ENCODE data around the gene NADSYN1. TPM values are rescaled to one million over a fixed set of nuclear protein-coding genes. Genes with fewer than 3 reads are reported as not detected.

NADSYN1 gene
- total RNA-seq, 1 donor from 2014 or later: 71.0 TPM

GRCh38 chr11:71490731-71491390, 37.9 kb downstream of the NADSYN1 start:
- no peak for TF ChIP-seq CTCF (IDR thresholded peaks at IDR 0.05; ENCODE audit: unreplicated experiment)
- Mint-ChIP-seq H3K4me1 (peaks cover 23% of the 10 kb centered on the region), H3K27me3 (ENCODE audit: low read depth) (no peaks in the 10 kb centered on the region), H3K9me3 (no peaks in the 10 kb centered on the region), H3K36me3 (peaks cover 40% of the 10 kb centered on the region), H3K27ac (no peak overlapping the region), H3K4me3 (no peak overlapping the region)
- DNase-seq (ENCODE audit: low spot score in 2 of 2, unreplicated experiment in 2 of 2): peak in 1 of 2 experiments; percentile 35

GRCh38 chr11:71491531-71491930, 38.5 kb downstream of the NADSYN1 start:
- peak in 1 of 2 experiments; percentile 28 for DNase-seq (ENCODE audit: low spot score in 2 of 2, unreplicated experiment in 2 of 2)
- peaks cover 36% of the 10 kb centered on the region for H3K36me3 Mint-ChIP-seq
- H3K27ac Mint-ChIP-seq: no peak overlapping the region
- H3K4me3 Mint-ChIP-seq: no peak overlapping the region
- peaks cover 23% of the 10 kb centered on the region for H3K4me1 Mint-ChIP-seq
- H3K27me3 Mint-ChIP-seq (ENCODE audit: low read depth): no peaks in the 10 kb centered on the region
- no peaks in the 10 kb centered on the region for H3K9me3 Mint-ChIP-seq
- no peak for TF ChIP-seq CTCF (IDR thresholded peaks at IDR 0.05; ENCODE audit: unreplicated experiment)

GRCh38 chr11:71491940-71492339, 38.9 kb downstream of the NADSYN1 start:
- Mint-ChIP-seq H3K4me1 (peaks cover 23% of the 10 kb centered on the region), H3K27ac (no peak overlapping the region), H3K36me3 (peaks cover 39% of the 10 kb centered on the region), H3K27me3 (ENCODE audit: low read depth) (no peaks in the 10 kb centered on the region), H3K9me3 (no peaks in the 10 kb centered on the region), H3K4me3 (no peak overlapping the region)
- DNase-seq (ENCODE audit: low spot score in 2 of 2, unreplicated experiment in 2 of 2): peak in 1 of 2 experiments; percentile 20
- TF ChIP-seq CTCF (IDR thresholded peaks at IDR 0.05; ENCODE audit: unreplicated experiment): no peak

GRCh38 chr11:71495286-71496230, 42.6 kb downstream of the NADSYN1 start:
- Mint-ChIP-seq H3K27me3 (ENCODE audit: low read depth) (no peaks in the 10 kb centered on the region), H3K27ac (no peak overlapping the region), H3K9me3 (no peaks in the 10 kb centered on the region), H3K36me3 (peaks cover 39% of the 10 kb centered on the region), H3K4me3 (no peak overlapping the region), H3K4me1 (no peaks in the 10 kb centered on the region)
- no peak for TF ChIP-seq CTCF (IDR thresholded peaks at IDR 0.05; ENCODE audit: unreplicated experiment)
- DNase-seq (ENCODE audit: low spot score in 2 of 2, unreplicated experiment in 2 of 2): peak in 1 of 2 experiments; percentile 13

GRCh38 chr11:71496421-71496820, 43.4 kb downstream of the NADSYN1 start:
- Mint-ChIP-seq H3K27ac (no peak overlapping the region), H3K4me3 (no peak overlapping the region), H3K4me1 (no peaks in the 10 kb centered on the region), H3K36me3 (peaks cover 39% of the 10 kb centered on the region), H3K27me3 (ENCODE audit: low read depth) (no peaks in the 10 kb centered on the region), H3K9me3 (no peaks in the 10 kb centered on the region)
- DNase-seq (ENCODE audit: low spot score in 2 of 2, unreplicated experiment in 2 of 2): peak in 1 of 2 experiments; percentile 10
- no peak for TF ChIP-seq CTCF (IDR thresholded peaks at IDR 0.05; ENCODE audit: unreplicated experiment)
